Measurements from ENCODE around the gene TAB2.
"Not testable (repeated sequence)": the region's sequence is repeated elsewhere in the genome, so short reads cannot be mapped to it uniquely, and the experiment has no call there.

The TAB2 gene

DNA sequence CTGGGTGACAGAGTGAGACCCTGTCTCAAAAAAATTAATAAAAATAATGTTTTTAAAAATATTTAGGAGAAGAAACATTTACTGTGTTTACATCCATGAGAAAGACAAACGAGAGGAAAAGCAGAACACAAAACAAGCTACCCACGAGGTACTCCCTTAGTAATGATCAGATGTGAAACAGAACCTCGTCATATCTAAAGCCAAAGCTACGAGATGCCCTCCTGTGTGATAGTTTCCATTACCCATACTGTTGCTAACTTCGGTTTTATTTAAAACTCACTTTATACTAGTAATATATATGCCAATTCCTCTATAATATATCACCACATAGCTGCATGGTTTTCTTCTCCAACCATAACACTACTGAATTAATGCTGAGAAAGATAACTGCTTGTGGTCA lies 103.6 kb downstream of the TAB2 start:
- DNase-seq, result no peak

GRCh38 chr6:149422581-149422980 lies 105.1 kb downstream of the TAB2 start:
- no peak for DNase-seq

DNA sequence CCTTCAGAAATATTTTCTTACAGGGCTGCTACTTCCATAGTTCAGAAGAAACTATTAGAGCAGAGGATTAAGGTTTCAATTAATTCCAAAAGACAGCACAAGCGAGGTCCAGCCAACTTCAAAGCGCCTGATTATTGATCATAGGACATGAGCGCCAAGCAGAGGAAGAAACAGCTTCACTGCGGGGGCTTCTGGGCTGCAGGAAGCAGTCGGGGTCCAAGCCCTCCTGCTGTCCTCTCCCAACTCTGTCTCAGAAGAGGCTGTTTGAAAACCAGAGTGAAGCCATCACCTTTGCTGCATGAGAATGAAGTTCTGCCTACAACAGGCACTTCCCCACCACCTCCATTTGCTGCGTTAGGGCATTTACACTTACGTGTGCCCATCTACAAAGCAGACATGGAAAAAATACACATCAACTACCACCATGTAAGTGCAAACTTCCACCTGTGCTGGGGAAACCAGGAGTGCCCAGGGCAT lies 106.5 kb downstream of the TAB2 start:
- no peak for DNase-seq

- no peak for DNase-seq
Measured at GRCh38 chr6:149425224-149425623, 107.7 kb downstream of the TAB2 start.

DNA sequence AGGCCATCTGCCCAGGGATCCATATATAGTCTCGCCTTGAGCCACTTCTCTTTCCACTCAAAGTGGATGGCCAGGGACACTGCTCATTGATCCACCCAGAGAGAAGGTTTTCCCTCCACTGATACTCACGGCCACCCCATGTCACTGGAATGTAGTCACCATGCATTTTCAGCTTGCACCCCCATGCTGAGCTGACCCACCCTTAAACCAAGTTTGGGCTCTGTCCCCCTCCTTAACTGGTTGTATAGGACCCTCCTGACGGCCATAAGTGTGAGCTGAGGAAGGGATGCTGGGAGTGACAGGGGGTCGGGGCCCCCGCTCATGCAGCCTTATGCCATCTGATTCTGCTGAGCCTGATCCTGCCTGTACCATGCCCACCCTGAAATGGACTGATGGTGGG lies 108.2 kb downstream of the TAB2 start:
- no peak for DNase-seq

DNA sequence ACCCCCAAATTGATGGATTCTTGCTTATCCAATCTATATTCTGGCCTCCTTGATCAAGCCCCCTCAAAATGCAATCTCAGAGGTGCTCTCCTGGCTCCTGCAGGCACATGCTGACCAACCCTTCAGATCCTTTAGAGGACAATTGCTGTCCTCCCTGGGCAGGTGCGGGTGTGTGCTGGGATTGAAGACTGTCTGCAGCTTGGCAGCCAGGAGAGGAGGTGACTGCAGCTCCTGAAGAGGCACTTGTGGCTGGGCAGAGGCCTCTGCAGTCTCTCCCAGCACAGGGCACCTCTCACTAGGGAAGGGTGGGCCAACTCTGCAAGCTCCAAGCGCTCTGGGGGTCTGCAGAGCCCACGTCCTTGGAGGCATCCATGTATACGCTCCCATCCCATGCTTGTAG lies 111.1 kb downstream of the TAB2 start:
- DNase-seq, result no peak

- no peak for DNase-seq
Measured at GRCh38 chr6:149429427-149430360, 112.2 kb downstream of the TAB2 start.

DNA sequence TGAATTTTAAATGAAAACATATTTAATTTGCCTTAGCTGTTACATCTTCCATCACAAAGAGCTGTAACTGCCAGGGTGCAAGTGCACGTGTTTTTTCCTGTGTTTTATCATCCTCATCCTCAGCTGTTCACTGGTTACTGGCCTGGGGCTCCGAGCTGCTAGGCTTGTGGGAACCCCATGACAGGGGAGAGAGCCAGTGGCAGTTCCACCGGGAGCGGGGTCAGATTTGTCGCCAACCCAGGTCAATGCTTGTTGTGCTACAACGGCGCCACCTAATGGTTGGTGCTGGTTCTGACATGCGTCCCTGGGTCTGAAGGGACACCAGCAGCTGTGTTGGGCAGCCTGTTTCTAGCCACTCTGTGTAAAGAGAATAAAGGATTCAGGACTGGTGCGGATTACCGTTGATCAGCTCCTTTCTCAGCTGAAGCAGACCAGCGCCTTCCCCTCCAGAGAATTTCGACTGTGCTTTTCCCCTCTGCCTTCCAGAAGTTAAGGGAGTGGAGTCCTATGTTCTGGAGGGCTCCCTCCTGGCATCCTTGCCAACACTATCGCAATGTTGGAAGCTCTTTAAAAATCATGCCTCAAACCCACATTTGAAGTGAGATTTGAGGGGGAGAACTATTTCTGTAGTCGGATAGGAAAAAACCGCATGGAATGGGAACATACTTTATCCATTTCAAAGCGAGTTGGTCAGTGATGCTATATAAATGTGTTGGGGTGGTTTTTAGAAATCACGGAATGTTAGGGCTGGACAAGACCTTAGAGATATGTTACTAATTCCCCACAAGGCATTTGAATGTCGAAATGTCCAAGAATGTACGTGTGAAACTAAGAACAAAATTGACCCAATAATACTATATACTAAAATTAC lies 114.6 kb downstream of the TAB2 start:
- peak; percentile 92 for DNase-seq

- DNase-seq, result no peak
Measured at GRCh38 chr6:149433405-149433804, 115.9 kb downstream of the TAB2 start.

DNA sequence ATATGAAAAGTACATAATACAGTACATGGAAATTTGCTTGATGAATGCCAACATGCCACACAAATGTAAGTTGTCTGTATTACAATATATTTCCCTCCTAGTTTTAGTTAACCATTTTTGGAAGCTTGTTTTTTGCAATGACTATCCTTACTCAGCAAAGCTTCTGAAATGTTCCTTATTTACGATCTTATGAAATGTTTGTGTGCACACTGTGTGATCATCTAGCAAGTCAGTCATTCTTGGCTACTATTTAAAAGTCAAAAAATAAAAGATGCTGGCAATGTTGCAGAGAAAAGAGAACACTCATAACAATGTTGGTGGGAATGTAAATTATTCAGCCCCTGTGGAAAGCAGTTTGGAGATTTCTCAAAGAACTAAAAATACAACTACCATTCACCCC lies 116.4 kb downstream of the TAB2 start:
- no peak for DNase-seq

- DNase-seq, result no peak
Measured at GRCh38 chr6:149435919-149436586, 118.5 kb downstream of the TAB2 start.

DNA sequence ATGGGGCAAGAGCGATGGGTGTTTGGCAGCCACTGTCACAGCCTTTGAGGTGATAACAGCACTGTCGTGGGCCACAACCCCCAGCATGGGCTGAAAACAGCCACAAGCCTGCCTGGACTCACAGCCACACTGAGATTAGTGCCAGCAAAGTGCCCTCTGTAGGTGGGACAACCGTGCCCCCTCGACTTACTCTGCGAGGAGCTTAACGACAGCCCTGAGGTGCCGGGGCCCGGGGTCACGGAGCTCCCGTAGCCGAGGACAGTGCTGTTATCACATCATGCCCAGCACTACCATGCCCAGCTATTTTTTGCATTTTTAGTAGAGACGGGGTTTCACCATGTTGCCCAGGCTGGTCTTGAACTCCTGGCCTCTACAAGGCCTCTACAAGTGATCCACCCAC lies 119.1 kb downstream of the TAB2 start:
- no peak for DNase-seq

DNA sequence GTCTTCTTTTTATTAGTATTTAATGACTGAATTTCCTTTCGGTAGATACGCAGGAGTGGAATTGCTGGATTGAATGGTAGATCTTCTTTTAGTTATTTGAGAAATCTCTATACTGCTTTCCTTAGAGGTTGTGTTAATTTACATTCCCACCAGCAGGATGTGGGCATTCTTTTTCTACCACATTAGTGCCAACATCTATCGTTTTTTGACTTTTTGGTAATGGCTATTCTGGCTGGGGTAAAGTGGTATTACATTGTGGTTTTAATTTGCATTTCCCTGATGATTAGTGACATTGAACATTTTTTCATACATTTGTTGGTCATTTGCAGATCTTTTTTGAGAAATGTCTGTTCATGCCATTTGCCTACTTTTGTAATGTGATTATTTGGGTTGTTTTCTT lies 119.7 kb downstream of the TAB2 start:
- no peak for DNase-seq

GRCh38 chr6:149438855-149439254 lies 121.3 kb downstream of the TAB2 start:
- no peak for DNase-seq

GRCh38 chr6:149439626-149440025 lies 122.1 kb downstream of the TAB2 start:
- no peak for DNase-seq

DNA sequence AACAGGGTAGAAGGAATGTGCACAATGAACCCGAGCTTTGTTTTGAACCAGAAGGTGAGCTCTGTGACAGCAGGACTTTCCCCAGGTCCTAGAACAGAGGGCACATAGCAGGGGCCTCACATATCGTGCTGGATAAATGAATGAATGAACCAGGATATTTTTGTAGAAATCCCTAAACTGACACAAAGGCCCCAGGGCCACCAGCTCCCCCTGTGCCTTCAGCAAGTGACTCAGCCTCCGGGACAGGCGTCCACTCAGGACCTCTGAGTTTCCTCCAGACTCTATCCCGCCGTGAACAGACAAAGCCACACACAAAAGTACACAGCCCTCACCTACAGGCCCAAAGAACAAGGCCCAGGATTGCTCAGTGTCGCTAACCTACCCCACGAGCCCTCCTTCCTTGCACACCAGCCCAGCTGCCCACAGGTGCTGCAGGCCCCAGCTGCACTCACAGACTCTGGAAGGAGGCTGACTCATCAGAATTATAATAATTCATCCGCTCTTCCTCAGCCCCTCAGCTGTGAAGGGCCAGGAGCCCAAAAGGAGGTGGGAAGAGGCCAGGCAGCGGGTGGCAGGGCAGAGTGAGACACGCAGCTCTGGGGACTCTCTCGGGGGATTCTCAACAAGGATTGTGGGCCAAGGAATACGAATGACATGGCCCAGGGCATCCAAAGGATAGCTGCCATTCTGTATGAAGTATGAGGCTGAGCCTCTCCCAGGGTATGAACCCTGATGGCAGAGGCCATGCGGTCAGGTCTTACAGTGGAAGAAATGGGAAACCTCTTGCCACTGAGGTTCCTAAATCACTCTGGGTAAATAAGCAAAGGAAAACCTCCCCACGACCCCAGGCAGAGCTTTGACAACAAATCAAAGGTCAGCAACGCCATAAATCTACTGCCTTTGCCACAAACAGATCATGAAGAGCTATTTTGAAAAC lies 123.5 kb downstream of the TAB2 start:
- DNase-seq, result no peak

DNA sequence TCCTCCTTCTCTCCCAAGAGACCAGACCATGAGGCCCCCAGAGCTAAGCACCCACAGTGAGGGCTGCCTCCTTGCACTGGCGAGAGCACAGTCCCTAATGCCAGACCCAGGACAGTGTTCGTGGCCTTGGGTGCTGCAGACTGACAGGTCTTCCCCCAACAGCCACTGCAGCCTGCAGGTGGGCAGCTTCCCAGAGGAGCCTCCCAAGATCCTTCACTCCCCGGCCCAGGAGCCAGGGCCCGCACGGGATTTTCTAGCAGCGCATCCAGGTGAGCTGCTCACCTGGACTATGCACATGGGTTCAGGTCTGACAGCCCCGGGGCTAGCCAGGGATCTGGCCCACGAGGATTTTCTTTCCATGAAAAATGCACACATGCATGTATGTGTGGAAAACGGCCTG lies 124.2 kb downstream of the TAB2 start:
- DNase-seq, result no peak

DNA sequence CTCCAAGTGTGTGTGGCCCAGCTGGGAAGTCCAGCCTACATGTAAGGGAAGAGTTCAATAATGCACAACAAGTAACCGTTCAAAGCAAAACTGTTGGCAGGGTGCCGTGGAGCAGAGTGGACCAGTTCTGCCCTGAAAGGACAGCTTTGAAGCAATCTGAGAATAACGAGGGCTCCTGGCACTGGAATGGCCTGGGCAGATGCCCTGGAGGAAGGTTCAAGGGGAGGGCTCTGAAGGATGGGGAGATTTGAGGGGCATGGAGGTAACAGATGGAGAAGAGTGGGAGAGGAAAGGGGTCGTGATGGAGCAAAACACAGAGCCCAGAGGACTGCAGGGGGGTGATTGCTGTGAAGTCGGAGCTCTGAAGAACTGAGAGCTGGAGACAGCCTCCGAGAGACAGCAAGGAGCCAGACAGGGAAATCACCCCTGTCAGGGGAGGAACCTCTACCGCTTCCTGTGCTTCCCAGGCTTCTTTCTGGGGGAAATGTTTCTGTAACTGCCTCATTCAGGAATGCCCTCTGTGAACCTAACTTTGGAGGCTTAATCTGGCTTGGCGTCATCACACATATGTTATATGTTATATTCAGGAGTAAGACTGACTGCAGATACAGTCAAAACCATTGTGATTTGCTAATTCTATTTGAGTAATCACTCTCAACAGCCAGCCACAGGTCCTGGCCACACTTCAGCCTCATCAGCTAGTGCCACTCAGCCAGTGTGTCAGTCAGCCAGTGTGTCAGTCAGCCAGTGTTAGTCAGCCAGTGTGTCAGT lies 126.1 kb downstream of the TAB2 start:
- no peak for DNase-seq

DNA sequence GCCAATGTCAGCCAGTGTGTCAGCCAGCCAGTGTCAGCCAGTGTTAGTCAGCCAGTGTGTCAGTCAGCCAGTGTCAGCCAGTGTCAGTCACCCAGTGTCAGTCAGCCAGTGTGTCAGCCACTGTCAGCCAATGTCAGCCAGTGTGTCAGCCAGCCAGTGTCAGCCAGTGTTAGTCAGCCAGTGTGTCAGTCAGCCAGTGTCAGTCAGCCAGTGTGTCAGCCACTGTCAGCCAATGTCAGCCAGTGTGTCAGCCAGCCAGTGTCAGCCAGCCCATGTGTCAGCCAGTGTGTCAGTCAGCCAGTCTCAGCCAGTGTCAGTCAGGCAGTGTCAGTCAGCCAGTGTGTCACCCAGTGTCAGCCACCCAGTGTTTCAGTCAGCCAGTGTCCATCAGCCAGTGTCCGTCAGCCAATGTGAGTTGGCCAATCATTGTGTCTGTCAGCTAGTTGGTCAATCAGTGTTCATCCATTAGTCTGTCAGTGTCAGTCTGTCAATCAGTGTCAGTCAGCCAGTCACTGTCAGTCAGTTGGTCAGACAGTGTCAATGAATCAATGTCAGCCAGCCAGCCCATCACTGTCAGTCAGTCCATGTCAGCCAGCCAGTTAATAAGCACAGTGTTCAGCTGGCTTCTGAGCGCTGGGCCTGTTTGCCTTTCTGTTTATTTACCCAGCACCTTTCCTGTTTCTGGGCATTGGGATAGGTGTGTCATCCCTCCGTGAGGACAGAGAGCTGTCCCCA lies 127.0 kb downstream of the TAB2 start:
- DNase-seq, result not testable (repeated sequence)

DNA sequence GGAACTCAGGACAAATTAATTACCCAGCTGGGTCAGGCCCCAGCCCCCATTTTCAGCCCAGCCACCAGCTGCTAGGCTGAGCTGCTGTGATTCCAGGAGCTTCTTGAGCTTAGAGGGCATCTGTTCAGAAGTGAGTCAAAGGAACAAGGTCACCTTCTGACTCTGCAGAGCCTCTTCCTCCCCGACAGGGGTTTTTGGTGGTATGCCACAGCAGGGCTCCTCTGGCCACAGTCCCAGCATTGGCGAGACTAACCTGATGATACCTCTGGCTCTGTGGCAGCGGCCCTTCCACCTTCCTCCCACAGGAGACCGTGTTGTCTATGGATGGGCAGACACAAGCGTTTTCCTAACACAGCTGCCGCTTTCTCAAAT lies 127.6 kb downstream of the TAB2 start:
- DNase-seq, result no peak

DNA sequence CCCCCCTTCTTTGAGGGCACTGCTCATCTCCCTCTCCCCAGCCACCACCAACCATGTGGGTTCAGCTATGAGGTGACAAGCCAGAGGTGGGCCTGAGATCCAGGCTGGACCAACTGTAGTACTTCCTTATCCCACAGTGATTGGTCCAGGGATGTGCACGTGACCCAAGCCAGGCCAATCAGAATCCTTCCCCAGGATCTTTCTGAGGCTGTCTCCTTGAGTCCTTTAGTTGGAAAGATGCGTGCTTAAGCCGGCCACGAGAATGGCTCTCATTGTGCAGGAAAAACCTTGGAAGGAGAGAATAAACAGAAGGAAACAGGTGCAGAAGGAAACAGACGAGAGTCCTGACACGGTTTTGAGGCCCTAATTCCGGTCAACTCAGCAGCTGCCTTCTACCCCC lies 128.1 kb downstream of the TAB2 start:
- DNase-seq, result no peak
